DND-41 (cell line): ENCODE results near the gene NDUFB7.
"Not testable (repeated sequence)": the region's sequence is repeated elsewhere in the genome, so short reads cannot be mapped to it uniquely, and the experiment has no call there.

Source experiments
- ATAC-seq: fragments of 200-7000 bp; cut with Tn5 transposase; 3 replicates; pipeline ENCODE4 v1.9.1; 2021; ENCODE audit warnings: low read depth; ENCODE audit not compliant: insufficient read depth
- DNase-seq: peaks from one replicate; pipeline ENCODE4 v3.0.0-alpha.2; 2020
- H2AFZ ChIP-seq: 2 replicates; pipeline ENCODE4 v1.6.0; 2012; ENCODE audit warnings: low read depth, low read length
- H3K27ac ChIP-seq: 2 replicates; pipeline ENCODE4 v1.5.1; 2012; ENCODE audit warnings: low read length, inconsistent platforms
- H3K27me3 ChIP-seq: fragments of 200-600 bp; sonication (generic); 2 replicates; pipeline ENCODE4 v1.6.0; 2012; ENCODE audit warnings: low read length, mild to moderate bottlenecking, inconsistent platforms; ENCODE audit not compliant: insufficient read depth, poor library complexity
- H3K36me3 ChIP-seq: 2 replicates; pipeline ENCODE4 v1.5.1; 2012; ENCODE audit warnings: low read length, inconsistent platforms; ENCODE audit not compliant: insufficient read depth
- H3K4me1 ChIP-seq: 2 replicates; pipeline ENCODE4 v1.5.1; 2012; ENCODE audit warnings: mild to moderate bottlenecking, low read length; ENCODE audit not compliant: insufficient read depth
- H3K4me2 ChIP-seq: 2 replicates; pipeline ENCODE4 v1.6.0; 2012; ENCODE audit warnings: mild to moderate bottlenecking, moderate library complexity, low read length, inconsistent platforms; ENCODE audit not compliant: insufficient read depth
- H3K4me3 ChIP-seq, 2 experiments: fragments of 200-600 bp in 1 of 2; shearing (Covaris generic) in 1 of 2; 2 replicates each; pipeline ENCODE4 v1.5.1; 2012 to 2016; ENCODE audit warnings: inconsistent platforms in 2 of 2, low read length in 2 of 2, mild to moderate bottlenecking in 2 of 2, low read depth in 1 of 2, moderate library complexity in 1 of 2
- H3K79me2 ChIP-seq: 2 replicates; pipeline ENCODE4 v1.6.0; 2012; ENCODE audit warnings: low read length, inconsistent platforms; ENCODE audit not compliant: insufficient read depth
- H3K9ac ChIP-seq: 2 replicates; pipeline ENCODE4 v1.6.0; 2012; ENCODE audit warnings: low read depth, mild to moderate bottlenecking, inconsistent platforms, low read length, moderate library complexity
- H3K9me3 ChIP-seq: 2 replicates; pipeline ENCODE4 v1.5.1; 2012; ENCODE audit warnings: low read length, moderate library complexity, mild to moderate bottlenecking, inconsistent platforms; ENCODE audit not compliant: insufficient read depth, severe bottlenecking
- H4K20me1 ChIP-seq: 2 replicates; pipeline ENCODE4 v1.6.0; 2012; ENCODE audit warnings: low read length; ENCODE audit not compliant: insufficient read depth
- EZH2 ChIP-seq: IDR thresholded peaks from 3 replicates; pipeline ENCODE4 v1.6.1; 2012; ENCODE audit warnings: borderline replicate concordance, low read depth, mild to moderate bottlenecking, moderate library complexity, low read length, inconsistent platforms; ENCODE audit not compliant: severe bottlenecking
- TF ChIP-seq, protein P1 (sequence below): IDR thresholded peaks from 2 replicates; pipeline ENCODE4 v1.5.1; 2012; ENCODE audit warnings: borderline replicate concordance, low read length, moderate library complexity, mild to moderate bottlenecking; ENCODE audit not compliant: poor library complexity, severe bottlenecking; ENCODE audit errors: extremely low read depth

NDUFB7 gene

DNA sequence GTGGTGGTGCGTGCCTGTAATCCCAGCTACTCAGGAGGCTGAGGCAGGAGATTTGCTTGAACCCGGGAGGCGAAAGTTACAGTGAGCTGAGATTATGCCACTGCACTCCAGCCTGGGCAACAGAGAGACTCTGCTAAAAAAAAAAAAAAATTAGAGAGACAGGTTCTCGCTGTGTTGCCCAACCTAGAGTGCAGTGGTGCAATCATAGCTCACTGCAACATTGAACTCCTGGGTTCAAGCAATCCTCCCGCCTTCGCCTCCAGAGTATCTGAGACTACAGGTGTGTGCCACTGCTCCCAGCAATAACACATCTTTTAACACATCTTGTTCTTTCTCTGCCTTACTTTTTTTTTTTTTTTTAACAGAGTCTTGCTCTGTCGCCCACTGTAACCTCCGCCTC is 43.8 kb upstream of the NDUFB7 start:
- H3K4me3 ChIP-seq, result no peak overlapping the region
- no peaks in the 10 kb centered on the region for H3K4me1 ChIP-seq
- no peak overlapping the region for H2AFZ ChIP-seq
- TF ChIP-seq, protein P1, sequence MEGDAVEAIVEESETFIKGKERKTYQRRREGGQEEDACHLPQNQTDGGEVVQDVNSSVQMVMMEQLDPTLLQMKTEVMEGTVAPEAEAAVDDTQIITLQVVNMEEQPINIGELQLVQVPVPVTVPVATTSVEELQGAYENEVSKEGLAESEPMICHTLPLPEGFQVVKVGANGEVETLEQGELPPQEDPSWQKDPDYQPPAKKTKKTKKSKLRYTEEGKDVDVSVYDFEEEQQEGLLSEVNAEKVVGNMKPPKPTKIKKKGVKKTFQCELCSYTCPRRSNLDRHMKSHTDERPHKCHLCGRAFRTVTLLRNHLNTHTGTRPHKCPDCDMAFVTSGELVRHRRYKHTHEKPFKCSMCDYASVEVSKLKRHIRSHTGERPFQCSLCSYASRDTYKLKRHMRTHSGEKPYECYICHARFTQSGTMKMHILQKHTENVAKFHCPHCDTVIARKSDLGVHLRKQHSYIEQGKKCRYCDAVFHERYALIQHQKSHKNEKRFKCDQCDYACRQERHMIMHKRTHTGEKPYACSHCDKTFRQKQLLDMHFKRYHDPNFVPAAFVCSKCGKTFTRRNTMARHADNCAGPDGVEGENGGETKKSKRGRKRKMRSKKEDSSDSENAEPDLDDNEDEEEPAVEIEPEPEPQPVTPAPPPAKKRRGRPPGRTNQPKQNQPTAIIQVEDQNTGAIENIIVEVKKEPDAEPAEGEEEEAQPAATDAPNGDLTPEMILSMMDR, result no peak
- TF ChIP-seq EZH2, result no peak
- peaks cover 5% of the 10 kb centered on the region for H3K9me3 ChIP-seq
- no peak overlapping the region for H3K4me2 ChIP-seq
- no peaks in the 10 kb centered on the region for H3K36me3 ChIP-seq
- H4K20me1 ChIP-seq, result no peaks in the 10 kb centered on the region
- H3K27me3 ChIP-seq, result no peaks in the 10 kb centered on the region
- H3K9ac ChIP-seq, result no peak overlapping the region
- ATAC-seq (no peak), DNase-seq (no peak)
- H3K79me2 ChIP-seq, result no peaks in the 10 kb centered on the region
- H3K27ac ChIP-seq, result no peak overlapping the region

DNA sequence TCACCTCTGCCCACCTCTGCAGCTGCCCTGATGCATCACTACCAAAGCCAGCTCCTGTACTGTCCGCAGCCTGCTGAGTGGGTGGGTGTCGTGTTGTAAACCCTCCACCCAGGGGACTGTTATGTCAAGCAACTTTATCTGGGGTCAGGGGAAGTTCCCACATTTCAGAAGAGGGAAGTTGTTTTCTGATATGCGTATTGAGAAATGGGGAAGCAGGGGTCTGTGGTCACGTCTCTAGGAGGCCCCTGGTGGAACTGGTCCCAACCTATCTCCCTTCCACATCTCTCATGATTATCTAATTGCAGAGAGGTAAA is 42.2 kb upstream of the NDUFB7 start:
- no peaks in the 10 kb centered on the region for H3K27me3 ChIP-seq
- H3K4me3 ChIP-seq, result no peak overlapping the region
- no peaks in the 10 kb centered on the region for H3K79me2 ChIP-seq
- H3K36me3 ChIP-seq, result no peaks in the 10 kb centered on the region
- H2AFZ ChIP-seq, result no peak overlapping the region
- H3K4me2 ChIP-seq, result no peak overlapping the region
- no peak for TF ChIP-seq EZH2
- TF ChIP-seq, protein P1, result no peak
- no peaks in the 10 kb centered on the region for H3K4me1 ChIP-seq
- no peak overlapping the region for H3K27ac ChIP-seq
- no peaks in the 10 kb centered on the region for H4K20me1 ChIP-seq
- no peaks in the 10 kb centered on the region for H3K9me3 ChIP-seq
- no peak overlapping the region for H3K9ac ChIP-seq
- DNase-seq (no peak), ATAC-seq (no peak)

DNA sequence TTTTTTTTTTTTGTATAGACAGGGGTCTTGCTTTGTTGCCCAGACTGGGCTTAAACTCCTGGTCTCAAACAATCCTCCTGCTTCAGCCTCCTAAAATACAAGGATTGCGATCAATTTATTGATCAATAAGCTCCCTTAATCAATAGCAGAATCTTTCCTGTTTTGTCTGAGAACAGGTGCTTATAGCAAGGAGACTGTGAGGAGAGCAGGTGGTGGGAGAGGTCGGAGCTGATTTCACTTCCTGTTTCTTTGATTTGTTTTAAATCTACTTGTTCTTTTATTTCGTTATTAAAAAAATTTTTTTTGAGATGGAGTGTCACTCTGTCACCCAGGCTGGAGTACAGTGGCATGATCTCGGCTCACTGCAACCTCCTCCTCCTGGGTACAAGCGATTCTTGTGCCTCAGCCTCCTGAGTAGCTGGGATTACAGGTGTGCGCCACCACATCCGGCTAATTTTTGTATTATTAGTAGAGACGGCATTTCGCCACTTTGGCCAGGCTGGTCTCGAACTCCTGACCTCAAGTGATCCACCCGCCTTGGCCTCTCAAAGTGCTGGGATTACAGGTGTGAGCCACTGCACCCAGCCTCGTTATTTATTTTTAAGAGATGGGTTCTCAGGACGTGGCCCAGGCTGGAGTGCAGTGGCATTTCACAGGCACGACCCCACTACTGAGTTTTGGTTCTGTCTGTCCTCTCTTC is 41.7 kb upstream of the NDUFB7 start:
- not testable (repeated sequence) for H3K36me3 ChIP-seq, H3K4me3 ChIP-seq, H3K4me1 ChIP-seq, H3K4me2 ChIP-seq, DNase-seq, H3K27ac ChIP-seq, H3K79me2 ChIP-seq, H3K9ac ChIP-seq, H3K9me3 ChIP-seq, H2AFZ ChIP-seq, ATAC-seq, H3K27me3 ChIP-seq, H4K20me1 ChIP-seq

DNA sequence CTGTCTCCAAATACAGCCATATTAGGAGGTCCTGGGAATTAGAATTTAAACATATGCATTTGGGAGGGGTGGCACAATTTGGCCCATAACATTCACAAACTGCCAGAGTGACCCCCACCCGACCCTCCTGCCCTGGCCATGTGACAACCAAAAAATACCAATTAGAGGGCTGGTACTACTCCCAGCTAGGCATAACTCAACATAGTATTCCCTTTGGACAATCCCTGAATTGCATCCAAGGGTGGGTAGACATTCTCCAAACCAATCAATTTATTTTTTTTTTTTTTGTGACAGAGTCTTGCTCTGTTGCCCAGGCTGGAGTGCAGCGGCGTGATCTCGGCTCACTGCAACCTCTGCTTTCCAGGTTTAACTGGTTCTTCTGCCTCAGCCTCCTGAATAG is 40.8 kb upstream of the NDUFB7 start:
- H3K4me2 ChIP-seq, result no peak overlapping the region

DNA sequence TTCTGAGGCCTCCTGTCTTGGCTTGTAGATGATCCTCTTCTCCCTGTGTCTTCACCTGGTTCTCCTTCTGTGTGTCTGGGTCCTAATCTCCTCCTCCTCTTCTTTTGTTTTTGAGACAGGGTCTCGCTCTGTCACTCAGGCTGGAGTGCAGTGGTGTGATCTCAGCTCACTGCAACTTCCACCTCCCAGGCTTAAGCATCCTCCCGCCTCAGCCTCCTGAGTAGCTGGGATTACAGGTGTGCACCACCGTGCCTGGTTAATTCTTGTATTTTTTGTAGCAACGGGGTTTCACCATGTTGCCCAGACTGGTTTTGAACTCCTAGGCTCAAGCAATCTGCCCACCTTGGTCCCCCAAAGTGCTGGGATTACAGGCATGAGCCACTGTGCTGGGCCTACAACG is 40.4 kb upstream of the NDUFB7 start:
- DNase-seq, H3K79me2 ChIP-seq, H3K9ac ChIP-seq, H3K4me2 ChIP-seq, H4K20me1 ChIP-seq, H3K27me3 ChIP-seq, H3K27ac ChIP-seq, H3K4me1 ChIP-seq, ATAC-seq, H2AFZ ChIP-seq, H3K4me3 ChIP-seq, H3K9me3 ChIP-seq, H3K36me3 ChIP-seq: not testable (repeated sequence)

More for the DNA sequence above, 40.8 kb upstream of the NDUFB7 start:
- no peaks in the 10 kb centered on the region for H3K27me3 ChIP-seq
- no peaks in the 10 kb centered on the region for H3K36me3 ChIP-seq
- no peaks in the 10 kb centered on the region for H3K4me1 ChIP-seq
- no peak overlapping the region for H3K4me3 ChIP-seq
- TF ChIP-seq, protein P1, result no peak
- TF ChIP-seq EZH2, result no peak
- H4K20me1 ChIP-seq, result no peaks in the 10 kb centered on the region
- no peak for DNase-seq
- H3K9ac ChIP-seq, result no peak overlapping the region
- no peaks in the 10 kb centered on the region for H3K9me3 ChIP-seq
- no peak for ATAC-seq
- no peaks in the 10 kb centered on the region for H3K79me2 ChIP-seq
- H3K27ac ChIP-seq, result no peak overlapping the region
- H2AFZ ChIP-seq, result no peak overlapping the region
